HG03095 (cell line): ENCODE measurements around the gene NTSR1.

Experiments used
- ATAC-seq: cut with Tn5 transposase; IDR thresholded peaks from one replicate; pipeline ENCODE4 v1.9.1; 2021; ENCODE audit warnings: moderate library complexity; ENCODE audit not compliant: unreplicated experiment

Gene NTSR1

DNA sequence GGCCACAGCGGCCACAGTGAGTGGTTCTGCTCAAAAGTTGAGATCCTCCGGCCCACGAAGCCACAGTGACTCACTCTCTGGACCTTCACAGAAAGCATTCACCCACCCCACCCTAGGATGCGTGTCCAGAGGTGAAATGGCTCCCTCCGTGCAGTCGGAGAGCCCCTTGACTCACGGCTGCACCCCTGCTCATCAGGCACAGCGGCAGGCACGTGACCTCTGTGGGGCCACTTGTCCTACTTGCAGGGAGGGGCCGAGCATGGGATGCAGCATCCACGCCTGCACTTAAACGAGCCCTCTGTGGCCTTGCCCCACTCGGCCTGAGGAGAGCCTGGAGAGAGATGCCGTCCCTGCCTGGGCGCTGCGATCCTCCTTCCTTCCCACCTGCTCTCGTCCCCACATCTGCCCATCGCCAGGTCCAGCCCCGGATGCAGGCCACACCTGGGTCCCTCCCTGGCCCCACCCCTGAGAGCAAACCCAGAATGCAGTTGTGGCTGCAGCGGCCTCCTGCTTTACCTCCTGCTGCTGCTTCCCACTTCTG lies 28.7 kb downstream of the NTSR1 start:
- no peak for ATAC-seq

DNA sequence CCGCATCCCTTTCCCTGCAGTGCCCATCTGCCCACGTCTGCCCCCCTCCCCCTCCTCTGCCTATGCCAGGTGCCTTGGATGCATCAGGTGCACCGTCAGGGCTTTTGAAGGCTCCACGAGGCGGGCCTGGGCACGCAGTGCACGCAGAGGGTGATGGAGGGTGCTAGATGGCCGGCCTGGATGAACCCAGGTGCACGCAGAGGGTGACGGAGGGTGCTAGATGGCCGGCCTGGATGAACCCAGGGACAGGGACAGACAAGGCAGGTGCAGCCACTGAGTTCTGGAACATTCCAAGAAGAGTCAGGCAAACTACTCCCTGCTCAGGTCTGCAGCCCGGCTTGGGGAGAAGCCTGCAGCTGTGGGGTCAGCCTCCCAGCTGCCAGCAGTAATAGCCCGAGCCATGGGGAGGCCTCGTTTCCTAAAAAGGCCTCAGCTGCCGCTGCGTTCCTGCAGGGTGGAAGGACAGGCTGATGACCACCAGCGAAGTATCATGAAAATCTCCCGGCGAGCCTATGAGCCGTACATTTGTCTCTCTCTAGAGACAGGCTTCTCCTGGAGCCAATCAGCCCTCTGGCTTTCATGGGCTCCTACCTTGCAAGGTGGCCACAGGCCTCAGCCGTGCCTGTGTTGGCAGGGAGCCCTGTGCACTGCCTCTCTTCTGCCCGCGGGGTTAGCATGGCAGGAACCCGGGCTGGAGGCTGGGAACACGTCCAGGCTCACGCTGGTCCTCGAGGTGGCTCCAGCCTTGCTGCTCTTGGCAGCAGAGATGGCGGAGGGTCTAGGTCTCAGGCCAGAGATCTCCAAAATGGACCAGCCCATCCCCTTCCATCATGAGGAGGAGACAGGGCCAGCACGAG lies 29.6 kb downstream of the NTSR1 start:
- no peak for ATAC-seq

DNA sequence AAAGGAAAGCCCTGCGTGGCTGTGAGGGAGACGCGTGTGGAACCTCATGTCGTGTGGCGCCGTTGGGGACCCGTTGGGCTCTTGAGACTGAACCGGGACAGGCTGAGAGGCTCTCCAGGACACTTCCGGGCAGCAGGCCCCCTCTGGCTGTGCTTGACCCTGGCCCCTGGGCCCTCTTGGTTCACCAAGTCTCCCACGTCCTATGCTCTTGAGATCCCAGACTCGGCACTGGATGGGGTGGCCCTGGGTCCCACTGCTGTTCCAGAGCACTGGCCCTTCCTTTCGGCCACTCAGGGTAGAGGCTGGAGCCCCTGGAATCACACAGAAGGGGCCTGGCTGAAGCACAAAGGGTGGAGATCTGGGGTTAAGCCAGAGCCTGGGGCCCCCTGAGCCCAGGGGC lies 30.4 kb downstream of the NTSR1 start:
- no peak for ATAC-seq

DNA sequence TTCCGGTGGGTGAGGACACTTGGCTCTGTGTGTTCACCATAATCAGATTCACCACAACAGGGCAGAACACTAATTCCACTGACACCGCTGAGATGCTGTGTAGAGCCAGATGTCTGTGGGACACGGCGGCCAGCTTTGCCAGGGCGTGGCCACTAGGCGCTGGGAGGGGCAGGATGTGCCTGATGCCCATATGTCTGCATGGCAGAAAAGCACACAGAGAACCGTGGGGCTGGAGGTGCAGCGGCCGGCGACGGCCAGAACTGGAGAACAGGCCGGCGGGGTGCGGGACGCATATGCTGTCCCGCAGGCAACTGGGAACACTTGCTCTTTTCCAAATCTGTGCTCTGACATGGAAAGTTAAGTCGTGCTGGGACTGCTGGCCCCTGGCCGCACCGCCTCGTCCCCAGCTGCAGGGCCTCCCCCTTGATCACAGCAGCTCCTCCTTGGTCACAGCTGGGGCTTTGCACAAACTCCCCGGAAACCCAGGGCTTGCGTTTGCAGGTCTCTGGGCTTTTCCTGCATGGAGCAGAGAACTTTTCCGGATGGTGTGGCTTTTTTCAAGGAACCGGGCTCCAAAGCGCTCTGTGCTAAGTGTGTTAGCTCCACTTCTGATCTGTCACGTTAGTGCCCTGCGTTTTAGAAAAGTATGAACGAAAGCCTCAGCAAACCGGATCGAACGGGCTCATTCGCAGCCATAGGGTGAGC lies 31.1 kb downstream of the NTSR1 start:
- no peak for ATAC-seq

DNA sequence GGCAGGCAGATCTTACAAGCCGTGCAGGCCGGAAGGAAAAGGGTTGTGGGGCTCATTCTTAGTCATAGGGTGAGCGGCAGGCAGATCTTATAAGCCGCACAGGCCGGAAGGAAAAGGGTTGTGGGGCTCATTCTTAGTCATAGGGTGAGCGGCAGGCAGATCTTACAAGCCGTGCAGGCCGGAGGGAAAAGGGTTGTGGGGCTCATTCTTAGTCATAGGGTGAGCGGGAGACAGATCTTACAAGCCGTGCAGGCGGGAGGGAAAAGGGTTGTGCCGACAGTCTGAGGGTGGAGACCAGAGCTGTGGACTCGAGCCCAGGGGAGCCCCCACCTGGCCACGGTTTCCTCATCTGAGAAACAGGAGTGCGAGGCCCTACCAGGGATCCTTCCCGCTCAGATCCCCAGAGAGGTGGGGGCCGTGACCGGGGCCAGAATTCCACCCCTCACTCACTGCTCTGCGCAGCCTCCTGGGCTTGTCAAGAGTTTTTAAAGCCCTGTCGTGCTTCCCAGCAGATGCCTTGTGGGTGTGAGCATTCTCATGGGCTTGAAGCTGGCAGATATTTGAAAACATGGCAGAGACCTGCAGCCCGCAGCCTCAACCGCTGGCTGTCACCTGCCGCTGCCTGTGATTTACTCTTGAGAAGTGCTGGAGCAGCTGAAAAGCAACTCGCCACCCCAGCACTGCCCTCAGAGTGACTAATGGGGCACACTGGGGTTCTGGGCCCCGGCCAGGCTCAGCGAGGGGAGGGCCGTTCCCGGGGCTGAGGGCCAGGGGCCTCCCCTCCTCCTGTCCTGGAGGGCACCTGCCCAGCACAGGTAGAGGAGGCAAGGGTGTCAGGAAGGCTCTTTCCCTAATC lies 31.9 kb downstream of the NTSR1 start:
- ATAC-seq, result peak; percentile 76

DNA sequence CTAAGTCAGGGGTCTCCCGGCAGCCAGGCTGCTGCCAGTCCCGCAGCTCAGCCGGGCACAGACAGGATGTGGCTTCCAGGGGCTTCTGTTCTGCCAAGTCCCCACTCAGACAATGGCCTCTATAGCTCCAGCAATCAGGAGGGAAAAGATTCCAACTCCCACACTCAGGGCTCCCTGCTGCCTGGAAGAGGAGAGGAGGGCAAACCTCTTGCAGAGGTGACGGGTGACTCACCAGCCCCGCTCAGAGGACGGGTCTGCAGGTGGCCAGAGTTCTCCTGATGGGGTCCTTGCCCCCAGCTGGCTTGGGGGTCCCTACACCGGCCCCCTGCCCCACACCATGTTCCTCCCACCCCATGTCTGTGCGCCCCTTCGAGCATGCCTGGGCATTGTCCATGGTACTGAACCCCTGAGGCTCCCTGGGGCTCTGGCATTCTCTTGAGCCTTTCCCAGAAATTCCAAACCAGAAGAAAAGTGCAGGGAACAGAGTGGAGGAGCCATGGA lies 32.6 kb downstream of the NTSR1 start:
- ATAC-seq, result no peak

DNA sequence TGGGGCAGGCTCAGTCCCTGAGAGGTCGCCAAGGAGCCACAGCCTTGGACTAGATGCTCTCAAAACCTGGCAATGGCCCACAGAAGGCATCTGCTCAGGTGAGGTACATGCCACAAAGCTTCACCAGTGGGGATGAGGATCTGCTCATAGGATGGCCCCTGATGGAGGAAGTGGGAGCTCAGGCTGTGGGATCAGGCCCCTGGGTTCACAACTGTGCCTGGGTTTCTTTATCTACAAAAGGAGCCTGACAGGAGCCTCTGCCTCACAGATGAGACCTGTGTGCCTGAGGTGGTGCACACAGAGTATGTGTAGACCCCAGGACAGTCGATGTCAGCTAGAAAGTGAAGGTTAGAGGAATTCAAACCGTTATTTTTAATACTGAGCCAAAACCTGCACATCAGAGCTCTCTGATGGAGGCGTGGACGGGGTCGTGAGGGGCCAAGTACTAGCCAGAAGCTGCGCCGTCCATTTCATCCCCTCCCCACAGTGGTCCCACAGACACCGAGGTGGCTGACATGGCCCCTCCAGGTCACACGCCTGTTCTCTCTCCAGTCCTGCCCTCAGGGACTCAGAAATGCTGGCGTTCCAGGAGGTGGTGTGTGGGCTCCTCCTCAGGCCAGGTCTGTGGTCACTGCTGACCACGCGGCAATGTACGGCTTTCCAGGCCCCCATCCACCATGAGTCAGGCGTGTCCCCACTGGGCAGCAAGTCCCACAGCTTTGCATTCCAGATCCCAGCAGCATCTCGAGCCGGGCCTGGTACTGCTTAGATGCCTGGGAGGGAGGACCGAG lies 33.3 kb downstream of the NTSR1 start:
- ATAC-seq, result no peak

DNA sequence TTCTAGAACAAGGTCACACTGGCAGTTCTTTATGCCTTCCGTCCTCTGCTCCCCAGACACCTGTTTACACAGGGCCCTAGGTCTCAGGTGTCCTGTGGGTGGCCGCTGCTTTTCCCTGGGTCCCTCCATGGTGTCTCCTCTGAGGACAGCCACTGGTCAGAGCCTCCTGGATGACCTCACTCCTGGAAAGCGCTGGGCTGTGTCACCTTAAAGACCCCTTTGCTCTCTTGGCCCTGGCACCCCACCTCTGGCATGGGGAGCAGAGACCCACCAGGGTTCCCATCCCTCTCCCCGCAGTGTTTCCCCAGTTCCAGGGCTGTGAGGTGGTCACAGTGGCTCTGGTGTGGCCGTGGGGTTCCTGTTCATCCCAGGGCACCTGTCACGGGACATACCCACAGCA lies 33.9 kb downstream of the NTSR1 start:
- ATAC-seq, result no peak

DNA sequence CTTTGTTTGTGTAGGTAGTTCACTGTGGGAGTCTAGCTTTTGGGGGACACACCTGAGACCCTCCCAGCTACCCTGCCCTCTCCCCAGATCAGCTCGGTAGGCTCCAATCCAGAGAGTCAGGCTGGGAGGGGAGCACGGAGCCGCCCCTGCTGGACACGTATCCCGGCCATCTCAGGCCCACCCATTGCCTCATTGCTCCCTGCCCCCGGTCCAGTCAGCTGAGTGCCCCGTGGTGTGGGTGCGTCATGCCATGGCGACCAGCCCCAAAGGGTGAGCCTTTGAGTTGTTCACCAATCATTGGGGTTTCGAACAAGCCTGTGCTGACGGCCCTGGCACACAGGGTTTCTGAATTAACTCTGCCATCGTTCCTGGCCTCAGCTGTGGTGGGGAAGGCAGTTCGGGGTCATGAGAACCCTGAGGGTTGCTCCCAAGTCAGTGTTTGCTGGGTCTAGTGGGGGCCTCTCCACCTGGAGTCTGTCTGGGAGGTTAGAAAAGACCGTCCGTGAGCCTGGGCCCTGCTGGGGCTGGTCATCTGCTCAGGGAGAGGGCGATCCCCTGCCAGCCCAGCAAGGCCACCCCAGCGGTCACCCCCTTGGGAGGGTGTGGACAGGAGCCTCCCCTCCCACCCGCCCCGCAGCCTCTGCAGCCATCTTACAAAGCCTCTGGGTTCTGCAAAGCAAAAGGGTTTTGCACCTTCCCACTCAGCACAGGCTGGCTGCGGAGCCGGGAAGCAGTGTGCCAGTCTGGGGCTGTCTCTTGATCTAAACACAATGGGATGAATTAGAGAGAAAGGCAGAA lies 34.5 kb downstream of the NTSR1 start:
- no peak for ATAC-seq

DNA sequence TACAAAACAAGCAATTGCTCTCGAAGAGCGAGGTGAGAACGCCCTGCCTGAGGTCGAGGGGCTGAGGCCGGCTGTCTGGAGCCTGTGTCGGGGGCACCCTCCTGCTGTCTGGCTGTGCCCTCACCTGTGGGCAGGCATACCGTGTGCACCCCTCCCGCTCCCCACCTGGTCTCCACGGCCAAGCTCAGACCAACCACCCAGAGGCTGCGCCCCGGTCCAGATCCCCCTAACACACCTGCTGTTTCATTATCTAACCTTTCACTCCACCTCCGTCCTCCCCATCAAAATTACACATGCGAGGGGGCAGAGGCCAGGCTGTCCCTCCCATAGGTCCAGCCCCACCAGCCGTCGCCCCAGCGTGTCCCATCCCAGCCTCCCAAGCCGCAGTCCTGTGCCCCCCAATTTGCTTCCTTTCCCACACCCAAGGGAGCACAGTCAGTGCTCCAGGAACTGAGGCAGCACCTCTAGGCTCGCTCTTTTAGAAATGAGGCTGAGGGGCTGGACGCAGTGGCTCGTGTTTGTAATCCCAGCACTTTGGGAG lies 35.2 kb downstream of the NTSR1 start:
- no peak for ATAC-seq

DNA sequence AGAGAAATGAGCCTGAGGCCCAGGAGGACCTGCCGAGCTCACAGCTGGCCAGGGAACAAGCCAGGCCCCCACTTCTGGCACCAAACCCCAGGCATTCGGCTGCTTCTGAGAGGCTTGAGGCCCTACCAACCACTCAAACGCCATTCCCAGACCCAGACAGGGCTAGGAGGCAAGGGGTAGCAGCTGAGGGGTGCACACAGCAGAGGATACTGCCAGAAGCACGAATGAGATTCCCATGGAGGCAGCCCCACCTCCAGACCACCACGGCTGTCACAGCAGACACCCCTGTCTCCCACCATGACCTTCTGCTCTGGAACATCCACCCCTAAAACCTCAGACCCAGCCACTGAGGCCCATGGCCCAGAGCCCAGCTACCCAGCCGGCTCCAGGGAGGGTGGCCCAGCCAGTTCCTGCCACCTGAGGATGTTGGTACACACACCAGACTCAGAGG lies 36.1 kb downstream of the NTSR1 start:
- ATAC-seq, result no peak

DNA sequence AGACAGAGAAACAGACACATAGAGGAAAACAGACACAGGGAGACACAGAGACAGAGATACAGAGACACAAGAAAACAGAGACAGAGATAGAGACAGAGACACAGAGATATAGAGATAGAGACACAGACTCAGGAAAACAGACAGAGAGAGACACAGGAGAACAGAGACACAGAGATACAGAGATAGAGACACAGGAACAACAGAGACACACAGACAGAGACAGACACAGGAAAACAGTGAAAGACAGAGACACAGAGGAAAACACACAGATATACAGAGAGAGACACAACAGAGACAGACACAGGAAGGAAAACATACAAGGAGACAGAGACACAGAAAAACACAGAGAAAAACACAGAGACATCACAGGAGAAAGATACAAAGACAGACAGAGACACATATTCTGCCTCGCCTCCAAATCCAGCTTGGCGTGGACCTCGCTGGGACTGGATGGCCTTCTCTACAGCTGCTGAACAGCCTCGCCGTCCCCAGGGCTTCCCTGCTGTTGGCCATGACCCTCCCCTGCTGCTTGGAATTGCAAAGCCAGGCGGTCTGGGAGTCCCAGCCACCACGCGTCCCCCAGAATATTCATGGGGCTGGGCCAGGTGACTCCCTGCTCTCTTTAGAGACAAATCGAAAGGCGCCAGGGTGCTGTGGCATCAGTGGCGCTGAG lies 36.8 kb downstream of the NTSR1 start:
- no peak for ATAC-seq

DNA sequence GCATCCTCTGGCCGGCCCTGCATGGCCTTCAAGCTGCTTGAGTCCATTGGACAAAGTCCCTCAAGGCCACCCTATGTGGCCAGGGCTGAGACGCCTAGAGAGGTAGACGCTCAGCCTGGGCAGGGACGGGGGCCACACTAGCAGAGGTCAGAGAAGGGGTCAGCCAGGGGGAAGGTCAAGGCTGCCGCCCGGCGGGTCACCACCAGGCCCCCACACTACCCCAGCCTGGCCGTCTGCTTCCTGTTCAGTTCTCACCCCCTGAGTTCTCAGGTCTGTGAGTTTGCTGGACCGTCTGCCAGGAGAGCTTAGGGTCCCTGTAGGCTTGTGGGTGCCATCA lies 37.3 kb downstream of the NTSR1 start:
- no peak for ATAC-seq

DNA sequence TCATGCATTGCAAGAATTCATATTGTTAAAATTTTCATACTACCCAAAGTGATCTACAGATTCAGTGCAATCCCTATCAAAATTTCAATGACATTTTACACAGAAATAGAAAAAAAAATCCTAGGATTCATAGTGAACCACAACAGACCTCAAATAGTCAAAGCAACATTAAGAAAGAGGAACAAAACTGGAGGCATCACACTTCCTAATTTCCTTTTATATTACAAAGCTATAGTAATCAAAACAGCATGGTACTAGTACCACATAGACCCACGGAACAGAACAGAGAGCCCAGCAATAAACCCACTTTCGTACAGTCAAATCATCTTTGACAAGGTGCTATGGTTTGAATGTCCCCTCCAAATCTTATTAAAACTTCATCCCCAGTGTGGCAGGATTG lies 39.7 kb downstream of the NTSR1 start:
- no peak for ATAC-seq

DNA sequence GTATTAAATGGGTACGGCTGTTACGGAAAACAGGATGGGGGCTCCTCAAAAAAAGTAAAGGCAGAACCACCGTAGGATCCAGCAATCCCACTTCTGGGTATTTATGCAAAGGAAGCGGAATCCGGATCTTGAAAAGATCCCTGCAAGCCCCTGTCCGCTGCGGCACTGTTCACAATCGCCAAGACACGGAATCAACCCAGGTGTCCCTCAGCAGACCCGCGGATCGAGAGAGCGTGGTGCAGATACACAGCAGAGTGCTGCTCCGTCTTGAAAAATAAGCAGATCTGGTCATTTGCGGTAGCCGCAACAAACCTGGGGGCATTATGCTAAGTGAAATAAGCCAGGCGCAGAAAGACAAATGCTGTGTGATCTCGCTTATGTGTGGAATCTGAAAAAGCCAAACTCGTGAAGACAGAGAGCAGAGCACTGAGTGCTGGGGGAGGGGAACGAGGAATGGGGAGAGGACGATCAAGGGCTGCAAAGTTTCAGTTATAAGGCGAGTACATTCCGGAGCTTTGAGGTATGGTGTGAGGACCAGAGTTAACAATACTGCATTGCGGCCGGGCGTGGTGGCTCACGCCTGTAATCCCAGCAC lies 41.3 kb downstream of the NTSR1 start:
- no peak for ATAC-seq

DNA sequence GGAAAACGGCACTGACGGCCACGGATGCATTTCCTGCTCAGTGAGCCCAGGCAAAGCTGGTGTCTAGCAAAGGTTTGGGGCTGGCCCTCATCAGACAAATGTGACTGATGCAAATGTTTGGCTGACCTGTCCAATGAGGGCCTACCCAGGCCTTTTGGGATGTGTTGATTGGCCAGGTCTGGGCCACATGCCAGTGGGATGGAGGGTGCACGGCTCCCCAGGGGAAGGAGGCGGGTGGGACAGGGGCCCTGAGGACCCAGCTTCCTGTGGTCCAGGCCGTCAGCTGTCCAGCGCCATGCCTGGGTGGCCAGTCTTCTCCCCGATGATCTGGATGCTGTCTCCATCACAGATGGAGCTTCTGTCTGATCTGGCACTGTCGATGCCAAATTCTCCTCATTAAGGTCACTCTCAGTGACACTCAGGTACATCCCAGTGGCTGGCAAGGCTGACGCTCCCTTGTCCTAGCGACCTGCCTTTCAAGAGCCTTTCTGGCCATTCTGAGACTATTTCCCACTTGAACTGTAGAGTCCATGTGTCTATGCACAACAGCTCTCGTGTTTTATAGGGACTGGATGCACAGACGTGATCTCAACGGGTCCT lies 43.0 kb downstream of the NTSR1 start:
- ATAC-seq, result no peak

DNA sequence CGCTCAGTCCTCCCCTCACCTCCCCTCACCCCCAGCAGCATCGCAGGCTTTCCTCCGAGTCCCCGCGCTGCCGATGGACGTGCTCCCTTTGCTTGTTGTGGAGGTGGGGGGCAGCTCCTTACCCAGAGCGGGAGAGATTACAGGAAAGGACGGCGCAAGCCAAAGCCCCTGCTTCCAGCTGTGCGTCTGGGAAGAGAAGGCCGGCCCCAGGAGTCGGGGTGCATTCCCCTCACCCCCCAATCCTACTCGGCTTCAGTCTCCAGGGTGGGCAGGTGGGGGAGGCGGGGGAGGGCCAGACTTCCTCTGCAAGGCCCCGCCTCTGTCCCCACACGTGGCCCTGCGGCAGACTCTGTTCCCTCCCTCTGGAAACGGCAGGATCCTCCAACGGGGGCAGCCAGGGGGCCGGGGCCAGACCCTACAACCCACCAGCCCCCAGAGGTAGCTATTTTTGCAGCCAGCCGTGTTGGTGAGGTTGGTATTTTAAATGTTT lies 43.6 kb downstream of the NTSR1 start:
- no peak for ATAC-seq
